GM18519 (cell line): ENCODE data around the gene MOB3A.
"Not testable (repeated sequence)": the region's sequence is repeated elsewhere in the genome, so short reads cannot be mapped to it uniquely, and the experiment has no call there.

Source experiments
- ATAC-seq: cut with Tn5 transposase; IDR thresholded peaks from one replicate; pipeline ENCODE4 v1.9.1; 2021; ENCODE audit warnings: mild to moderate bottlenecking, moderate library complexity; ENCODE audit not compliant: unreplicated experiment, low FRiP score

Gene MOB3A

DNA sequence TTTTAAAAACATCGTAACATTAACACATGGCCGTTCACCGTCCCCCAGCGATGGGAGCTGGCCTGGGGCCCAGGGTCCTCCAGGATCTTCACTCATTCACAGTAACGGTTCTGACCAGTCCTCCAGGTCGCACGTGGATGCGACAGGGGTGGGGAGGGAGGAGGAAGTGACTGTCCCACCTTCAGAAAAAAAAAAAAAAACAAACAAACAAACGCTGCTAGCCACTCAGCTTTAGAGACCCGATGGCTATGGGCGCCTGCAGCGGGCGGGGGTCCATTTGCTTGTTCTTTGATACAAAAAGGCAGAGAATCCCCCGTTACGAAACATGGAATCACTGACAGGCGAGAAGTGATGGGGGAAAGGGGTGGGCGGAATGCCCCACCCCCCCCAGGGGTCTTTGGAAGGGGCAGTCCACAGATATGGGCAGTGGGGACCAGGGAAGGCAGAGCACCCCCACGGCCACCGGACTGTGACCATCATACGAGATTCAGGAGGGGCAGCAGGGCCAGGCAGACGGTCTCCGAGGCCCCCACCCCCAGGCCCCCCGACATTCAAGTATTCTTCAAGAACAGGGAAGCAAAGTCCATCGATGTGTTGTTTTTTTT, 58.4 kb downstream of the MOB3A start:
- ATAC-seq, result no peak

DNA sequence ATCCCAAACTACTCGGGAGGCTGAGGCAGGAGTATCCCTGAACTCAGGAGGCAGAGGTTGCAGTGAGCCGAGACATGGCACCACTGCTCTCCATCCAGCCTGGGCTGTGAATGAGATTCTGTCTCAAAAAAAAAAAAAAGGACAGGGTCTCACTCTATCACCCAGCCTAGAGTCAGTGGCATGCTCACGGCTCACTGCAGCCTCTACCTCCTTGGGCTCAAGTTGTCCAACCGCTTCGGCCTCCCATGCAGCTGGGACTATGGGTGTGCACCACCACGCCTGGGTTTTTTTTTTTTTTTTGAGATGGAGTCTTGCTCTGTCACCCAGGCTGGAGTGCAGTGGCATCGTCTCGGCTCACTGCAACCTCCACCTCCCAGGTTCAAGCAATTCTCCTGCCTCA, 59.7 kb downstream of the MOB3A start:
- ATAC-seq, result no peak

DNA sequence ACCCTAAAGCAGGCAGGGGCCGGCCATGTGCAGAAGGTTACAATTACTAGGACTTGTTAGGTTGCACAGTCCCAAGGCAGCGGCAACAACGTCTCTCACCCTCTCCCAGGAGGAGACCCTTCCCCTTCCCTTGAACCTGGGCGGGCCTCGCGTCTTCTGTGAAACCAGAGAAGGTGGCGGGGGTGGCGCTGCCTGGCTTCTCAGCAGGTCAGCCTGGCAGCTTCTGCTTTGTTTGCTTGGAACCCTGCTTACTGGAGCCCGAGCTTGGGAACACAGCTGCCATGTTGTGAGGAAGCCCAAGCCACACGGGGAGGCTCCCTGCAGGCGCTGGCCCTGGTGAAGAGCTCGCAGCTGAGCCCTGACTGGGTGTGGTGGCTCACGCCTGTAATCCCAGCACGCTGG, 60.5 kb downstream of the MOB3A start:
- no peak for ATAC-seq

DNA sequence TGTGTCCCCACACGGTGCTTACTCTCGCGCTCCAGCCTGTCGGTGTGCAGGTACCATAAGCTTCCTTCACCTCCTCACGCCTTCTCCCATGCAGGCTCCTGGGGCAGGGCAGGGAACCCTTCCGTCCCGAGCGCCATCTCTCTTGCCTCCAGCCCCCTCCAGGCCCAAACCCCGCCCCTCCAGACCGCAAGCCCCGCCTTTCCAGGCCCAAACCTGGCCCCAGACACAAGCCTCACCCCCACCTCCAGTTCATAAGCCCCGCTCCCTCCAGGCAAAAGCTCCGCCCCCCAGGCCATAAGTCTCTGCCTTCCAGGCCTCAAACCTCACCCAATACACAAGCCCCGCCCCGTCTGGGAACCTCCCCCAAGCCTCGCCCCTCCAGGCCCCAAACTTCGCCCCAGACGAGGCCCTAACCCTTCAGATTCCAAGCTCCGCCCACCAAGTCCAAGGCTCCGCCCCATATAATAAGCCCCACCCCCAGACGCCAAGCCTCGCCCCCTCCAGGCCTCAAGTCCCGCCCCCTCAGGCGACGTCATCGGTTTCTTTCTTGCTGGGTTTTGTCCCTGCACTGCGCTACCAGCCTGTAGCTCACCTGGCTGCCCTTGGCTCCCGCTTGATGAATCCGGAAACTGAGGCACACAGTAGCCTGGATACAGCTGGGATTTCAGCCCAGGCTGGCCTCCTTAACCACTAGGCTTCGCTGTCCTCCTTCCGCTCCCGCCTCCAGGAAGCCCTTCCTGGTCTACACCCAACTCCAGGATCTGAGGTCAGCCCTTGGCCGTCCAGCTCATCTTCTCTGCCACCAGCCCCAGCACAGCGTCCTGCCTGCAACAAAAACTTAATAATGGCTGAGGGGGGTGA, 61.2 kb downstream of the MOB3A start:
- no peak for ATAC-seq

DNA sequence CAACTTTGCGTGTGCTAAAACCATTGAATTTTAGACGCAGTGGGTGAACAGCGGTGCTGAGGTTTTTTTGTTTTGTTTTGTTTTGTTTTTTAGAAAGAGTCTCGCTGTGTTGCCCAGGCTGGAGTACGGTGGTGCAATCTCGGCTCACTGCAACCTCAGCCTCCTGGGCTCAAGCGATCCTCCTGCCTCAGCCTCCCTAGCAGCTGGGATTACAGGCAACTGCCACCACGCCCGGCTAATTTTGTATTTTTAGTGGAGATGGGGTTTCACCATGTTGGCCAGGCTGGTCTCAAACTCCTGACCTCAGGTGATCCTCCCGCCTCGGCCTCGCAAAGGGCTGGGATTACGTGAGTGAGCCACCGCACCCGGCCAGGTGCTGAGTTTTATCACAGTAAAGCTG, 61.9 kb downstream of the MOB3A start:
- not testable (repeated sequence) for ATAC-seq

DNA sequence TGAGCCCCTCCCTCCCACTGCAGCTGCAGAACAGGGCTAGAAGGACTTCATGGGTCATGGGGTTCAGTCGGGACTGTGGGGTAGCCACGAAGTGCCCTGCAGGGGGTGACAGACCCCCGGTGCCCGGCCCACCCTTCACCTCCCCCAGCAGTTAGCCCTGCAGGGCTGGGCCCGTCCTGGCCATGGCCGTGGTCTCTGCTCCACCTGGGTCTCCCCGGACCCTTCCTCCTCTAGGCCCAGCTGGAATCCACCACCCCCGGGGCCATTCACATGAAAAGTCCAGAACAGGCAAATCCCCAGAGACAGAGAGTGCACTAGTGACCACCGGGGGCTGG, 62.3 kb downstream of the MOB3A start:
- ATAC-seq, result no peak

DNA sequence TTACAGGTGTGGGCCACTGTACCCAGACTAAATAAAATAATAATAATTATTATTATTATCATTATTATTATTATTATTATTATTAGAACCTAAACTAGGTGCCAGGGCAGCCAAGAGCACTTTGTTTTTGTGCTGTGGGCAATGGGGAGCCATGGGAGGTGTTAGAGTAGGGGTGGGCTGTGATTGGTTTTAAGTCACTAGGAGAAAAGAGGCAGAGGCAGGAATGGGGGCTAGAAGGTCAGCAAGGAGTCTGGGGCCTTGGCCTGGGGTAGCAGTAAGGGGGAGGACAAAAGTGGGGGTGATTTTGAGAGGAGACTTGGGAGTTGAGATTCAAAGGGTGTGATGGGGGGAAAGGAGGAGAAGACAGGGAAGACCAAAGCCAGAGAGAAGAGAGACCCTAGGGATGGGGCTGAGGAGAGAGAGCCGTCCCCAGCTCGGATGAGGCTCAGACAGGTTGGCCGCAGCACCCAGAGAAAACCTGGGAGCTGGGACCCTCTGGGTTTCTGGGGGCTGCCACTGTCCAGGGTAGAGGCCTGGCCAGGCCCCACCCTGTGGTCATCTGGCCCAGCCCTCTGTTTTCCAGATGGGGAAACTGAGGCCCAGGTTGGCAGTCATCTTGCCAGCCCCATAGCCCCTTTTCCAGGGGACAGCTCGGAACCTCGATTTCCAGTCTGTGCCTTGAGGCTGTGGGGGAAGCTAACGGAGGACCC, 62.9 kb downstream of the MOB3A start:
- no peak for ATAC-seq

DNA sequence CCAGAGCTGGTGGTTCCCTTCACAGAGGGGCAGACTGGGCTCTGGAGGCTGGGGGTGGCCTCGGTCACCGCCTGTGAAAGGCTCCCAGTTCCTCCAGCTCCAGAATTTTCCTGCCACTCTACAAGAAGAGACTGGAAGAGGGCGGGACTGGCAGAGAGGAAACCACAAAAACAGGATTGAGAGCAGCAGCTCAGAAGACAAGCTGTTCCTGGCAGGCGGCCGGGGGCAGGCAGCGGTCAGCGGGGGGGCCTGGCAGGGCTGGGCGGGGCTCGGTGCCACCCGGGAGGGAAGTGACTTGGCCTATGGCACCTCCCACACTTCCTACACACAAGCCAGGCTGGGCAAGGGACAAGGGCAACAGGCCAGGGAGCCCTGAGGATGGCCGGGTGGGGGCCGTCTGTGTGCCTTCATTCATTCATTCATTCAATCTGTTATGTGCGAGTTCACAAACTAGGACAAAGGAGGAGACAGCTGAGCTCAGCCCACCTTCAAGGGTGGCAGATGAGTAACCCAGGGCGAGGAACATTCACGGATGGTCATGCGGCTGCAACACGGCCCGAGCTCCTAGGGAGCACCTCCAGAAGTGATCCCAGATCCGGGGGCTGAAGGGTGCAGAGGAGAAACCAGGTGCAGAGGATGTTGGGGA, 63.7 kb downstream of the MOB3A start:
- ATAC-seq, result no peak

DNA sequence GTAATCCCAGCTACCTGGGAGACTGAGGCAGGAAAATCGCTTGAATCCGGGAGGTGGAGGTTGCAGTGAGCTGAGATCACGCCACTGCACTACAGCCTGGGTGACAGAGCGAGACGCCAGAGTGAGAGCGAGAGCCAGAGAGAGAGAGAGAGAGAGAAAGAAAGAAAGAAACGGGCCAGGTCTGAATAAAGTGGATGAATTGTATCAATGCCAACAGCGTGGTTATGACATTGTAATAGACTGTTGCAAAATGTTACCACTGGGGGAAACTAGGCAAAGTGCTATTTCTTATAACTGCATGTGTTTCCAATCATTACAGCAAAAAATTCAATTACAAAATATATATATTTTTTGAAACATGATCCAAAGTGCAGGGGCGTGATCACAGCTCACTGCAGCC, 68.8 kb downstream of the MOB3A start:
- ATAC-seq, result no peak

DNA sequence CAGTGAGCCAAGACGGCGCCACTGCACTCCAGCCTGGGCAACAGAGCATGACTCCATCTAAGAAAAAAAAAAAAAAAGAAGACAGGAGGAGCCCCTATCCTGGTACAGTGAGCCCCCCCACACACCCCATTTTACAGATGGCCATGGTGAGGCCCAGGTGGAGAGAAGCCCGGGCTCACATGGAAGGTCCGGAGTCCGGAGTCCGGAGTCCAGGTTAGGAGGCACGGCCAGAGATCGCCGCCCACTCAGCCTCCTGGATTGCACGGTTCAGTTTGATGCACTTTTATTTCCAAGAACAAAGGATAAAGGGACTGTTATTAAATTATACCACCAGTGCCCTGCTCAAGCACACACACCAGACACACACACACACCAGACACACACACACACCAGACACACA, 69.4 kb downstream of the MOB3A start:
- ATAC-seq, result no peak

DNA sequence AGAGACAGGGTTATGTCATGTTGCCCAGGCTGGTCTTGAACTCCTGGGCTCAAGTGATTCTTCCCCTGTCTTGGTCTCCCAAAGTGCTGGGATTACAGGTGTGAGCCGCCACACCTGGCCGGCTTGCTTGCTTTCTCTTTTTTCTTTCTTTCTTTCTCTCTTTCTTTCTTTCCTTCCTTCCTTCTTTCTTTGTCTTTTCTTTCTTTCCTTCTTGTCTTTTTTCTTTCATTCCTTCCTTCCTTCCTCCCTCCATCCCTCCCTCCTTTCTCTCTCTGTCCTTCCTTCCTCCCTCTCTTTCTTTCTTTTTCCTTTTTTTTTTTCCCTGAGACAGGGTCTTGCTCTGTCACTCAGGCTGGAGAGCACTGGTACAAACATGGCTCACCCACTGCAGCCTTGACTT, 73.8 kb downstream of the MOB3A start:
- ATAC-seq, result no peak

DNA sequence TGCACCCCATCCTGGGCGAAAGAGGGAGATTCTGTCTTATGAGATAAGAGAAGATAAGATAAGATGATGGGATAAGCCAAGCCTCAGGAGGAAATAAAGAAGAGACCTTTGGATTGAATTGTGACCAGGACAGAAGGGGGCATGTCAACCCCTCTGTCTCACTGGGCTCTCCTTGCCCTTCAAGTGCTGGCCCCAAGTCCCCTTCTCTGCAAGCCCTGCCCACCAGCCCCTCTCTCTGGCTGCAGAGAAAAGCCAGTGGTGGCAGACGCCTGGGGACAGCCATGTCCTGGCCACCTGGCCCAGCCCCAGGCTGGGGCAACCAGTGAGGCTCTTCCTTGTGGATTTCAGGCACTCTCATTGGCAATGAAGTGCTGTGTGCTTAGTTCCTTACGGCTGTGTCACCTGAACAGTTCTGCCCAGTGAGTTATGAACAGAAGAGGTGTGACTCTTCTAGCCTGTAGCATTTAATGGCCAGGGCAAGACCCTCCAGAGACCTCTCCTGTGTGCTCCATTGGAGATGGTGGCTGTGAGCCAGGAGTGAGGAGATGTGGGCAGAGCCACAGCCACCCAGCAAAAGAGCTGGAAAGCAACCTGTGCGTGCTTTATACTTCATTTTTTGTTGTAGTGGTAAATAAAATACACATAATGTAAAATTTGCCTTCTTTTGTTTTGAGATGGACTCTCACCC, 74.5 kb downstream of the MOB3A start:
- ATAC-seq, result no peak
